Activated CD4-positive, alpha-beta memory T cell treated with anti-CD3 and anti-CD28 coated beads for 36 hours (primary cell): ENCODE results near the gene TLE2. TPM values are rescaled to one million over a fixed set of nuclear protein-coding genes. Genes with fewer than 3 reads are reported as not detected.

Source experiments
- CTCF ChIA-PET: fragments of 350-600 bp; sonication (Branson Sonifier 250); formaldehyde crosslinking; loops from one replicate; lab custom pipeline; 2021; ENCODE audit warnings: antibody characterized with exemption, inconsistent platforms; lab: Charles Lee
- POLR2A ChIA-PET: fragments of 350-600 bp; sonication (Branson Sonifier 250); formaldehyde crosslinking; loops from one replicate; lab custom pipeline; 2021; ENCODE audit warnings: antibody characterized with exemption; lab: Charles Lee
- DNase-seq: peaks from one replicate; pipeline ENCODE4 v3.0.0-alpha.2; 2020
- H3K27ac Mint-ChIP-seq: one replicate; pipeline ENCODE4 v1.8.0; 2021; ENCODE audit warnings: mixed read lengths
- H3K27me3 Mint-ChIP-seq: one replicate; pipeline ENCODE4 v1.8.0; 2021; ENCODE audit warnings: mixed read lengths
- H3K36me3 Mint-ChIP-seq: one replicate; pipeline ENCODE4 v1.8.0; 2021; ENCODE audit warnings: mixed read lengths
- H3K4me1 Mint-ChIP-seq: one replicate; pipeline ENCODE4 v1.8.0; 2021; ENCODE audit warnings: low read depth, mixed read lengths
- H3K4me3 Mint-ChIP-seq: one replicate; pipeline ENCODE4 v1.8.0; 2021; ENCODE audit warnings: mild to moderate bottlenecking, mixed read lengths
- H3K9me3 Mint-ChIP-seq: one replicate; pipeline ENCODE4 v1.8.0; 2021; ENCODE audit warnings: mixed read lengths
- intact Hi-C: fragments of 100-400 bp; cut with micrococcal nuclease; formaldehyde crosslinking; loops from one replicate; pipeline ENCODE4 v1.15.1; 2023
- total RNA-seq, 2 experiments: library from RNA; stranded (reverse); gene quantifications; one replicate each; pipeline ENCODE4 v1.2.3, GENCODE V29; 2021

TLE2 gene
- total RNA-seq, 2 experiments from 2014 or later: 8.5 to 9.9 TPM

DNA sequence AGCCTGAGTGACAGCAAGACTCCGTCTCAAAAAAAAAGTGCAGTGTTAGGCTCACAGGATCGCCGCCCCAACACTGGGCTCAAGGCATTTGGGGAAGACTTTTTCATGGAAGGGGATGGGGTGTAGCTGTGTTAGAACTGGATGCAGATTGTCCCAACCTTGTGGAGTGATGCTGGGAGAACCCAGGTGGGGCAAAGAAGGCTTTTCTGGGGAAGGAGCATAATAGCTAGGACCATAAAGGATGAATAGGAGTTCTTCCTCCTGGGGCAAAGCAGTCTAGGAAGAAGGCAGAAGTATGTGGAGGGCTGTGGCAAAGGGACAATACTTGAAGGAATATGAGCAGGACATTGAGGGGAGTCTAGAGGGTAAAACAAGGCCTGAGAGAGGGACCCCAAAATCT, 40.5 kb downstream of the TLE2 start:
- H3K4me3 Mint-ChIP-seq: no peak overlapping the region
- ChIA-PET CTCF (no interaction called here), POLR2A (no interaction called here)
- no peak for DNase-seq
- H3K9me3 Mint-ChIP-seq: no peaks in the 10 kb centered on the region
- peaks cover 3% of the 10 kb centered on the region for H3K27me3 Mint-ChIP-seq
- H3K36me3 Mint-ChIP-seq: no peaks in the 10 kb centered on the region
- H3K4me1 Mint-ChIP-seq: peaks cover under 1% of the 10 kb centered on the region
- intact Hi-C loops: no loop called here
- no peak overlapping the region for H3K27ac Mint-ChIP-seq

DNA sequence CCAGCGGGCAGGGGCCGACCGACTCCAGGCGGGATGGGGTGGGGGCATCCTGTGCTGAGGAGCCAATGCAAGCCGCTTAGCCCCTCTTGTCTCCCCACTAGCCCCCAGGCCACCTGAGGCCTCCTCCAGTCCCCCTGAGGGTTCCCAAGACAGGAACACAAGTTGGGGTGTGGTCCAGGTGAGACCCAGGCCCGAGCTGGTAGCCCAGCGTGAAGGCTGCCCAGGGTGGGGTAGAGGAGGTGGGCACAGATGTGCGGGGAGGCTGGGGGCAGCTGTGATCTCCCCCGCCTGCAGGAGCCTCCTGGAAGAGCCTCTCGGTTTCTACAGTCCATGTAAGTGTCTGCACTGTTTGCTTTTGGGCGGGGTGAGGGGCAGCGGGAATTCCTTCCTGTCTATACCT, 41.3 kb downstream of the TLE2 start:
- DNase-seq: no peak
- intact Hi-C loops: no loop called here
- Mint-ChIP-seq H3K4me1 (peaks cover 6% of the 10 kb centered on the region), H3K36me3 (no peaks in the 10 kb centered on the region), H3K9me3 (no peaks in the 10 kb centered on the region), H3K27ac (no peak overlapping the region), H3K4me3 (no peak overlapping the region), H3K27me3 (peaks cover 8% of the 10 kb centered on the region)
- ChIA-PET POLR2A (no interaction called here), CTCF (no interaction called here)

DNA sequence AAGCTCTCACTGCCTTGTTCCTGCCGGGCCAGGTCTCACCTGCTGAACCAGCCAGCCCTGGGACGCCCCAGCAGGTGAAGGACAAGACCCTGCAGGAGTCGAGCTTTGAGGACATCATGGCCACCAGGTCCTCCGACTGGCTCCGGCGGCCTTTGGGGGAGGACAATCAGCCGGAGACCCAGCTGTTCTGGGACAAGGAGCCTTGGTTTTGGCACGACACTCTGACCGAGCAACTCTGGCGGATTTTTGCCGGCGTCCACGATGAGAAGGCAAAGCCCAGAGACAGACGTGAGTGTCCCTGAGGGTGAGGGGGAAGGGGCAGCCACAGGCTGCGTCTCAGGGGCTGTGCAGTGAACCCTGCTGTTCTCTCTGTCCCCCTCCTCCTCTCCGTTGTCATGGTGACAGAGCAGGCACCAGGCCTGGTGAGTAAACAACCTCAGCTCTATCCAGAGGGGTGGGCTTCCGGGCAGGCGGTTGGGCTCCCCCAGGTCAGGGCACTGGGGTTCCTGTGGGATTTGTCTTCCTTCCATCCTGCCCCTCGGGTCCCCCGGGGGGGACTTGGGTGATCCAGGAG, 42.0 kb downstream of the TLE2 start:
- H3K4me1 Mint-ChIP-seq: peaks cover 6% of the 10 kb centered on the region
- ChIA-PET CTCF (no interaction called here), POLR2A (no interaction called here)
- H3K27ac Mint-ChIP-seq: no peak overlapping the region
- intact Hi-C loops: no loop called here
- no peak for DNase-seq
- no peaks in the 10 kb centered on the region for H3K36me3 Mint-ChIP-seq
- H3K27me3 Mint-ChIP-seq: peaks cover 10% of the 10 kb centered on the region
- no peak overlapping the region for H3K4me3 Mint-ChIP-seq
- no peaks in the 10 kb centered on the region for H3K9me3 Mint-ChIP-seq

GRCh38 chr19:2984215-2984528, 44.9 kb downstream of the TLE2 start:
- no peak overlapping the region for H3K27ac Mint-ChIP-seq
- no peaks in the 10 kb centered on the region for H3K9me3 Mint-ChIP-seq
- no peak for DNase-seq
- H3K36me3 Mint-ChIP-seq: no peaks in the 10 kb centered on the region
- CTCF ChIA-PET: no interaction called here
- H3K4me1 Mint-ChIP-seq: peaks cover 6% of the 10 kb centered on the region
- H3K27me3 Mint-ChIP-seq: peaks cover 13% of the 10 kb centered on the region
- intact Hi-C loops: no loop called here
- POLR2A ChIA-PET: no interaction called here
- H3K4me3 Mint-ChIP-seq: no peak overlapping the region

GRCh38 chr19:2983351-2984214, 45.5 kb downstream of the TLE2 start:
- CTCF ChIA-PET: no interaction called here
- peaks cover 6% of the 10 kb centered on the region for H3K4me1 Mint-ChIP-seq

DNA sequence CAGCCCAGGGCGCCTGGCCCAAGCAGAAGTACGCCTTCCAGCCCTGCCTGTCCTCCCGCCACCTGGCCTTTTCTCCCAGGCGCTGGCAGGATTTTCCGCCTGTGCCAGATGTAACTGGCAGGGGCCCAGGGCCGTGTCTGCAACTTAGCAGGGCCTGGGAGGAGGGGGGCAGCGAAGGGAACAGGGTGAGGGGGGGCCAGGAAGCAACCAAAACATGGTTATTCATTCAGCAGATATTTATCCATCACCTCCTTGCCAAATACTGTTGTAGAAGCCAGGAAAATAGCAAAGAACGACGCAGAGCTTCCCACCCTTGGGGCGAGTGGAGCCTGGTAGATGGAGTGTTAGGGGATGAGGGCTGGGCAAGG, 46.1 kb downstream of the TLE2 start:
- CTCF ChIA-PET: no interaction called here
- no peak overlapping the region for H3K27ac Mint-ChIP-seq
- no peak for DNase-seq
- POLR2A ChIA-PET: no interaction called here
- no peak overlapping the region for H3K4me3 Mint-ChIP-seq
- H3K36me3 Mint-ChIP-seq: no peaks in the 10 kb centered on the region
- intact Hi-C loops: no loop called here
- H3K27me3 Mint-ChIP-seq: peaks cover 13% of the 10 kb centered on the region
- H3K9me3 Mint-ChIP-seq: no peaks in the 10 kb centered on the region
- H3K4me1 Mint-ChIP-seq: peaks cover 6% of the 10 kb centered on the region

More at GRCh38 chr19:2983351-2984214, 45.5 kb downstream of the TLE2 start:
- intact Hi-C loops: no loop called here
- POLR2A ChIA-PET: no interaction called here
- Mint-ChIP-seq H3K36me3 (no peaks in the 10 kb centered on the region), H3K27me3 (peaks cover 13% of the 10 kb centered on the region), H3K4me3 (no peak overlapping the region), H3K9me3 (no peaks in the 10 kb centered on the region), H3K27ac (no peak overlapping the region)
- DNase-seq: no peak

DNA sequence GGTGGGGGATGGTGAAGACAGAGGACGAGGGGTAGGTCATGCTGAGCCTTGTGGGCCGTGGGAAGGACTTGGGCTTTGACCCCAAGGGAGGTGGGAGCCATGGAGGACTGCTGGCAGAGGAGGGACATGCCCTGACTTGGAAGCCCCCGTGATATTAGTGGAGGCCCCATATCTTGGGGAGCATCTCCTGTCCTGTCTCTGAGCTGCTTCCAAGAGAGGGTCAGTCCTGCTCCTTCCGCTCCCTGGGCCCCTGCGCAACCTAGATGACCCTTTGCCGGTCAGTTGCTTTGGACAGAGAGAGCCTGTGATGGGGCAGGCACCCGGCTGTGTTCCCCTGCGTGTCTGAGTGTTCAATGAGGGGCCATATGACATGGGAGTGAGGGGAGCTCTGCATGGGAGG, 46.5 kb downstream of the TLE2 start:
- intact Hi-C loops: no loop called here
- ChIA-PET CTCF (no interaction called here), POLR2A (no interaction called here)
- Mint-ChIP-seq H3K27ac (no peak overlapping the region), H3K27me3 (peaks cover 13% of the 10 kb centered on the region), H3K36me3 (no peaks in the 10 kb centered on the region), H3K4me3 (no peak overlapping the region), H3K4me1 (peaks cover 6% of the 10 kb centered on the region), H3K9me3 (no peaks in the 10 kb centered on the region)
- no peak for DNase-seq

GRCh38 chr19:2981898-2982297, 47.2 kb downstream of the TLE2 start:
- ChIA-PET POLR2A (no interaction called here), CTCF (no interaction called here)
- Mint-ChIP-seq H3K4me3 (no peak overlapping the region), H3K36me3 (no peaks in the 10 kb centered on the region), H3K27ac (no peak overlapping the region), H3K27me3 (peaks cover 13% of the 10 kb centered on the region), H3K9me3 (no peaks in the 10 kb centered on the region), H3K4me1 (peaks cover 8% of the 10 kb centered on the region)
- intact Hi-C loops: no loop called here
- no peak for DNase-seq

GRCh38 chr19:2978772-2979171, 50.3 kb downstream of the TLE2 start:
- POLR2A ChIA-PET: no interaction called here
- intact Hi-C loops: no loop called here

GRCh38 chr19:2978166-2978767, 50.8 kb downstream of the TLE2 start:
- intact Hi-C loops: no loop called here
- Mint-ChIP-seq H3K9me3 (no peaks in the 10 kb centered on the region), H3K27ac (no peak overlapping the region), H3K4me1 (peaks cover 15% of the 10 kb centered on the region), H3K27me3 (peaks cover 11% of the 10 kb centered on the region), H3K4me3 (no peak overlapping the region), H3K36me3 (no peaks in the 10 kb centered on the region)
- no peak for DNase-seq
- ChIA-PET POLR2A (interaction anchor here (0.6 to 1.6 kb wide), 2 partner anchors 58 to 113 kb away, joined by 3 to 7 read pairs; no protein-coding TSS in a partner anchor), CTCF (interaction anchor here (1.2 to 2.8 kb wide), 3 partner anchors 17 to 126 kb away, joined by 4 to 15 read pairs (median 13); no protein-coding TSS in a partner anchor)

More at GRCh38 chr19:2978772-2979171, 50.3 kb downstream of the TLE2 start:
- Mint-ChIP-seq H3K36me3 (no peaks in the 10 kb centered on the region), H3K4me1 (peaks cover 18% of the 10 kb centered on the region), H3K4me3 (no peak overlapping the region), H3K9me3 (no peaks in the 10 kb centered on the region), H3K27ac (no peak overlapping the region), H3K27me3 (peaks cover 15% of the 10 kb centered on the region)
- CTCF ChIA-PET: no interaction called here
- no peak for DNase-seq

GRCh38 chr19:2977746-2978138, 51.3 kb downstream of the TLE2 start:
- POLR2A ChIA-PET: interaction anchor here (0.6 to 1.6 kb wide), 2 partner anchors 58 to 114 kb away, joined by 3 to 7 read pairs; no protein-coding TSS in a partner anchor

More at GRCh38 chr19:2977746-2978138, 51.3 kb downstream of the TLE2 start:
- H3K4me1 Mint-ChIP-seq: peaks cover 13% of the 10 kb centered on the region
- CTCF ChIA-PET: interaction anchor here (1.2 to 2.8 kb wide), 5 partner anchors 17 to 131 kb away, joined by 3 to 15 read pairs (median 4); no protein-coding TSS in a partner anchor
- peak overlapping the region; percentile 89 for H3K4me3 Mint-ChIP-seq
- no peak overlapping the region for H3K27ac Mint-ChIP-seq
- no peaks in the 10 kb centered on the region for H3K36me3 Mint-ChIP-seq
- H3K27me3 Mint-ChIP-seq: peaks cover 9% of the 10 kb centered on the region
- H3K9me3 Mint-ChIP-seq: no peaks in the 10 kb centered on the region
- intact Hi-C loops: loop anchor here (1.0 to 2.0 kb wide), 2 partner anchors 57 to 158 kb away; partner anchors contain the start of gene ZNF554
- peak; percentile 10 for DNase-seq
